Peyer's patch (tissue), 4 donors: ENCODE measurements around the gene ABTB1.

Experiments used
- CTCF ChIP-seq, 6 experiments: fragments of 450-650 bp in 4 of 6; fragments of 200-600 bp in 2 of 6; sonication (generic) in 1 of 6; IDR thresholded peaks; one replicate each; pipeline ENCODE4 v1.5.1; 2017 to 2019; ENCODE audit warnings: antibody characterized with exemption in 6 of 6, mild to moderate bottlenecking in 3 of 6, moderate library complexity in 1 of 6
- POLR2A ChIP-seq, 2 donors: fragments of 450-650 bp; IDR thresholded peaks; one replicate each; pipeline ENCODE4 v1.5.1; 2017; ENCODE audit warnings: antibody characterized with exemption in 2 of 2, mild to moderate bottlenecking in 2 of 2, moderate library complexity in 2 of 2

GRCh38 chr3:127718916-127719290, 46.2 kb downstream of the ABTB1 start:
- no peak for TF ChIP-seq CTCF (IDR thresholded peaks at IDR 0.05)
- no peak for TF ChIP-seq POLR2A (IDR thresholded peaks at IDR 0.05)
